ENCODE measurements around the gene PDE3A. TPM values are rescaled to one million over a fixed set of nuclear protein-coding genes. Genes with fewer than 3 reads are reported as not detected.

Gene PDE3A
- total RNA-seq, 1 donor: 0.81 TPM

- DNase-seq (ENCODE audit: low read depth in 2 of 3, low spot score in 2 of 3): no peak
Measured at GRCh38 chr12:20487519-20487918, 119.2 kb downstream of the PDE3A start.

- DNase-seq (ENCODE audit: low read depth in 2 of 3, low spot score in 2 of 3): no peak
Measured at GRCh38 chr12:20489645-20490044, 121.3 kb downstream of the PDE3A start.

- no peak for DNase-seq (ENCODE audit: low read depth in 2 of 3, low spot score in 2 of 3)
Measured at GRCh38 chr12:20490213-20490612, 121.9 kb downstream of the PDE3A start.

- DNase-seq (ENCODE audit: low read depth in 2 of 3, low spot score in 2 of 3): no peak
Measured at GRCh38 chr12:20491290-20491689, 123.0 kb downstream of the PDE3A start.

GRCh38 chr12:20492251-20492760, 124.0 kb downstream of the PDE3A start:
- DNase-seq (ENCODE audit: low read depth in 2 of 3, low spot score in 2 of 3): peak in 2 of 3 donors; percentile 43 to 60

- DNase-seq (ENCODE audit: low read depth in 2 of 3, low spot score in 2 of 3): no peak
Measured at GRCh38 chr12:20493934-20494333, 125.6 kb downstream of the PDE3A start.

- no peak for DNase-seq (ENCODE audit: low read depth in 2 of 3, low spot score in 2 of 3)
Measured at GRCh38 chr12:20494851-20495250, 126.5 kb downstream of the PDE3A start.

- no peak for DNase-seq (ENCODE audit: low read depth in 2 of 3, low spot score in 2 of 3)
Measured at GRCh38 chr12:20495997-20496396, 127.7 kb downstream of the PDE3A start.

GRCh38 chr12:20497707-20498106, 129.4 kb downstream of the PDE3A start:
- no peak for DNase-seq (ENCODE audit: low read depth in 2 of 3, low spot score in 2 of 3)

- DNase-seq (ENCODE audit: low read depth in 2 of 3, low spot score in 2 of 3): no peak
Measured at GRCh38 chr12:20501958-20502357, 133.6 kb downstream of the PDE3A start.

- DNase-seq (ENCODE audit: low read depth in 2 of 3, low spot score in 2 of 3): no peak
Measured at GRCh38 chr12:20503858-20504257, 135.5 kb downstream of the PDE3A start.

- DNase-seq (ENCODE audit: low read depth in 2 of 3, low spot score in 2 of 3): no peak
Measured at GRCh38 chr12:20505056-20505455, 136.7 kb downstream of the PDE3A start.

GRCh38 chr12:20507056-20507455, 138.7 kb downstream of the PDE3A start:
- DNase-seq (ENCODE audit: low read depth in 2 of 3, low spot score in 2 of 3): peak in 2 of 3 donors; percentile 5 to 52

GRCh38 chr12:20507711-20508110, 139.4 kb downstream of the PDE3A start:
- DNase-seq (ENCODE audit: low read depth in 2 of 3, low spot score in 2 of 3): no peak

- no peak for DNase-seq (ENCODE audit: low read depth in 2 of 3, low spot score in 2 of 3)
Measured at GRCh38 chr12:20508359-20508758, 140.0 kb downstream of the PDE3A start.

- DNase-seq (ENCODE audit: low read depth in 2 of 3, low spot score in 2 of 3): no peak
Measured at GRCh38 chr12:20508962-20509361, 140.6 kb downstream of the PDE3A start.

- DNase-seq (ENCODE audit: low read depth in 2 of 3, low spot score in 2 of 3): no peak
Measured at GRCh38 chr12:20510811-20511210, 142.5 kb downstream of the PDE3A start.

- no peak for DNase-seq (ENCODE audit: low read depth in 2 of 3, low spot score in 2 of 3)
Measured at GRCh38 chr12:20513189-20513588, 144.9 kb downstream of the PDE3A start.

- DNase-seq (ENCODE audit: low read depth in 2 of 3, low spot score in 2 of 3): no peak
Measured at GRCh38 chr12:20514598-20514997, 146.3 kb downstream of the PDE3A start.

- no peak for DNase-seq (ENCODE audit: low read depth in 2 of 3, low spot score in 2 of 3)
Measured at GRCh38 chr12:20520532-20520931, 152.2 kb downstream of the PDE3A start.

- no peak for DNase-seq (ENCODE audit: low read depth in 2 of 3, low spot score in 2 of 3)
Measured at GRCh38 chr12:20523658-20524057, 155.3 kb downstream of the PDE3A start.

- no peak for DNase-seq (ENCODE audit: low read depth in 2 of 3, low spot score in 2 of 3)
Measured at GRCh38 chr12:20524113-20524512, 155.8 kb downstream of the PDE3A start.

- no peak for DNase-seq (ENCODE audit: low read depth in 2 of 3, low spot score in 2 of 3)
Measured at GRCh38 chr12:20525064-20525610, 156.8 kb downstream of the PDE3A start.
